ENCODE measurements around the gene ZNF664.

The ZNF664 gene

GRCh38 chr12:123972457-123973401 lies at the start of gene ZNF664, which contains the start of gene CCDC92:
TSS of gene ZNF664 (plus strand) at chr12:123973215. CDS start at chr12:124012145, 38,930 bp downstream.
TSS of gene CCDC92 (minus strand) at chr12:123972831. CDS start at chr12:123944305, 28,526 bp downstream.
- H3K4me3 ChIP-seq (ENCODE audit: low read depth, low read length), result peak within 1 kb of the TSS; percentile 94
- peaks cover 5% of the 10 kb centered on the region for H3K36me3 ChIP-seq (ENCODE audit: control insufficient read depth, insufficient read depth, low read length)
- peak within 1 kb of the TSS; percentile 45 for H3K9ac ChIP-seq (ENCODE audit: low read length)
- no peaks in the 10 kb centered on the region for H3K9me3 ChIP-seq (ENCODE audit: control insufficient read depth, insufficient read depth, low read depth, low read length)
- H3K27me3 ChIP-seq (ENCODE audit: control insufficient read depth, insufficient read depth, low read length), result peaks cover 68% of the 10 kb centered on the region
- peaks cover 4% of the 10 kb centered on the region for H3K4me1 ChIP-seq (ENCODE audit: control insufficient read depth, insufficient read depth, low read length)
- no peak within 1 kb of the TSS for H3K27ac ChIP-seq (ENCODE audit: low read depth, low read length)

- Histone ChIP-seq H3K27ac (ENCODE audit: low read depth, low read length) (no peak overlapping the region), H3K36me3 (ENCODE audit: control insufficient read depth, insufficient read depth, low read length) (no peaks in the 10 kb centered on the region), H3K9me3 (ENCODE audit: control insufficient read depth, insufficient read depth, low read depth, low read length) (no peaks in the 10 kb centered on the region), H3K9ac (ENCODE audit: low read length) (no peak overlapping the region), H3K27me3 (ENCODE audit: control insufficient read depth, insufficient read depth, low read length) (peaks cover 5% of the 10 kb centered on the region; the same call in 1 of the 2 replicates), H3K4me3 (ENCODE audit: low read depth, low read length) (no peak overlapping the region), H3K4me1 (ENCODE audit: control insufficient read depth, insufficient read depth, low read length) (no peaks in the 10 kb centered on the region)
These were observed 49.1 kb upstream of the ZNF664 start for GRCh38 chr12:123923927-123924326.

GRCh38 chr12:123924539-123924938 lies 48.5 kb upstream of the ZNF664 start:
- H3K9me3 ChIP-seq (ENCODE audit: control insufficient read depth, insufficient read depth, low read depth, low read length), result no peaks in the 10 kb centered on the region

GRCh38 chr12:123928274-123928865 lies 44.6 kb upstream of the ZNF664 start:
- H3K27me3 ChIP-seq (ENCODE audit: control insufficient read depth, insufficient read depth, low read length), result peaks cover 21% of the 10 kb centered on the region; the same call in 1 of the 2 replicates
- no peaks in the 10 kb centered on the region for H3K9me3 ChIP-seq (ENCODE audit: control insufficient read depth, insufficient read depth, low read depth, low read length)
- no peak overlapping the region for H3K4me3 ChIP-seq (ENCODE audit: low read depth, low read length)
- H3K4me1 ChIP-seq (ENCODE audit: control insufficient read depth, insufficient read depth, low read length), result no peaks in the 10 kb centered on the region
- no peaks in the 10 kb centered on the region for H3K36me3 ChIP-seq (ENCODE audit: control insufficient read depth, insufficient read depth, low read length)
- no peak overlapping the region for H3K9ac ChIP-seq (ENCODE audit: low read length)
- no peak overlapping the region for H3K27ac ChIP-seq (ENCODE audit: low read depth, low read length)

More at GRCh38 chr12:123924539-123924938, 48.5 kb upstream of the ZNF664 start:
- no peaks in the 10 kb centered on the region for H3K4me1 ChIP-seq (ENCODE audit: control insufficient read depth, insufficient read depth, low read length)
- H3K9ac ChIP-seq (ENCODE audit: low read length), result no peak overlapping the region
- H3K4me3 ChIP-seq (ENCODE audit: low read depth, low read length), result no peak overlapping the region
- H3K27me3 ChIP-seq (ENCODE audit: control insufficient read depth, insufficient read depth, low read length), result peaks cover 5% of the 10 kb centered on the region; the same call in 1 of the 2 replicates
- H3K27ac ChIP-seq (ENCODE audit: low read depth, low read length), result no peak overlapping the region
- no peaks in the 10 kb centered on the region for H3K36me3 ChIP-seq (ENCODE audit: control insufficient read depth, insufficient read depth, low read length)

- Histone ChIP-seq H3K9ac (ENCODE audit: low read length) (no peak overlapping the region), H3K27ac (ENCODE audit: low read depth, low read length) (no peak overlapping the region), H3K36me3 (ENCODE audit: control insufficient read depth, insufficient read depth, low read length) (no peaks in the 10 kb centered on the region), H3K27me3 (ENCODE audit: control insufficient read depth, insufficient read depth, low read length) (peaks cover 21% of the 10 kb centered on the region; the same call in 1 of the 2 replicates), H3K4me1 (ENCODE audit: control insufficient read depth, insufficient read depth, low read length) (no peaks in the 10 kb centered on the region), H3K4me3 (ENCODE audit: low read depth, low read length) (no peak overlapping the region), H3K9me3 (ENCODE audit: control insufficient read depth, insufficient read depth, low read depth, low read length) (no peaks in the 10 kb centered on the region)
These were observed 44.1 kb upstream of the ZNF664 start for GRCh38 chr12:123928897-123929296.

GRCh38 chr12:123929946-123930583 lies 43.0 kb upstream of the ZNF664 start:
- H3K9me3 ChIP-seq (ENCODE audit: control insufficient read depth, insufficient read depth, low read depth, low read length), result no peaks in the 10 kb centered on the region
- H3K9ac ChIP-seq (ENCODE audit: low read length), result no peak overlapping the region
- no peaks in the 10 kb centered on the region for H3K36me3 ChIP-seq (ENCODE audit: control insufficient read depth, insufficient read depth, low read length)
- H3K4me3 ChIP-seq (ENCODE audit: low read depth, low read length), result no peak overlapping the region
- no peak overlapping the region for H3K27ac ChIP-seq (ENCODE audit: low read depth, low read length)
- peaks cover 21% of the 10 kb centered on the region; the same call in 1 of the 2 replicates for H3K27me3 ChIP-seq (ENCODE audit: control insufficient read depth, insufficient read depth, low read length)
- no peaks in the 10 kb centered on the region for H3K4me1 ChIP-seq (ENCODE audit: control insufficient read depth, insufficient read depth, low read length)

- Histone ChIP-seq H3K9me3 (ENCODE audit: control insufficient read depth, insufficient read depth, low read depth, low read length) (no peaks in the 10 kb centered on the region), H3K36me3 (ENCODE audit: control insufficient read depth, insufficient read depth, low read length) (no peaks in the 10 kb centered on the region), H3K27ac (ENCODE audit: low read depth, low read length) (no peak overlapping the region), H3K27me3 (ENCODE audit: control insufficient read depth, insufficient read depth, low read length) (peaks cover 21% of the 10 kb centered on the region; the same call in 1 of the 2 replicates), H3K9ac (ENCODE audit: low read length) (no peak overlapping the region), H3K4me3 (ENCODE audit: low read depth, low read length) (no peak overlapping the region), H3K4me1 (ENCODE audit: control insufficient read depth, insufficient read depth, low read length) (no peaks in the 10 kb centered on the region)
These were observed 41.2 kb upstream of the ZNF664 start for GRCh38 chr12:123931686-123932321.

GRCh38 chr12:123933214-123933613 lies 39.8 kb upstream of the ZNF664 start:
- no peak overlapping the region for H3K9ac ChIP-seq (ENCODE audit: low read length)
- H3K9me3 ChIP-seq (ENCODE audit: control insufficient read depth, insufficient read depth, low read depth, low read length), result no peaks in the 10 kb centered on the region
- H3K36me3 ChIP-seq (ENCODE audit: control insufficient read depth, insufficient read depth, low read length), result no peaks in the 10 kb centered on the region
- peaks cover 16% of the 10 kb centered on the region; the same call in 1 of the 2 replicates for H3K27me3 ChIP-seq (ENCODE audit: control insufficient read depth, insufficient read depth, low read length)
- H3K4me3 ChIP-seq (ENCODE audit: low read depth, low read length), result no peak overlapping the region
- H3K27ac ChIP-seq (ENCODE audit: low read depth, low read length), result no peak overlapping the region
- peaks cover under 1% of the 10 kb centered on the region; the same call in 1 of the 2 replicates for H3K4me1 ChIP-seq (ENCODE audit: control insufficient read depth, insufficient read depth, low read length)

- Histone ChIP-seq H3K27ac (ENCODE audit: low read depth, low read length) (no peak overlapping the region), H3K9ac (ENCODE audit: low read length) (no peak overlapping the region), H3K27me3 (ENCODE audit: control insufficient read depth, insufficient read depth, low read length) (peaks cover 16% of the 10 kb centered on the region; the same call in 1 of the 2 replicates), H3K4me3 (ENCODE audit: low read depth, low read length) (no peak overlapping the region), H3K9me3 (ENCODE audit: control insufficient read depth, insufficient read depth, low read depth, low read length) (no peaks in the 10 kb centered on the region), H3K4me1 (ENCODE audit: control insufficient read depth, insufficient read depth, low read length) (peaks cover 5% of the 10 kb centered on the region; the same call in 1 of the 2 replicates), H3K36me3 (ENCODE audit: control insufficient read depth, insufficient read depth, low read length) (no peaks in the 10 kb centered on the region)
These were observed 38.9 kb upstream of the ZNF664 start for GRCh38 chr12:123934016-123934620.

GRCh38 chr12:123934829-123935228 lies 38.2 kb upstream of the ZNF664 start:
- Histone ChIP-seq H3K36me3 (ENCODE audit: control insufficient read depth, insufficient read depth, low read length) (no peaks in the 10 kb centered on the region), H3K27me3 (ENCODE audit: control insufficient read depth, insufficient read depth, low read length) (peaks cover 14% of the 10 kb centered on the region; the same call in 1 of the 2 replicates), H3K27ac (ENCODE audit: low read depth, low read length) (no peak overlapping the region), H3K4me3 (ENCODE audit: low read depth, low read length) (no peak overlapping the region), H3K4me1 (ENCODE audit: control insufficient read depth, insufficient read depth, low read length) (peaks cover 5% of the 10 kb centered on the region; the same call in 1 of the 2 replicates), H3K9me3 (ENCODE audit: control insufficient read depth, insufficient read depth, low read depth, low read length) (no peaks in the 10 kb centered on the region), H3K9ac (ENCODE audit: low read length) (no peak overlapping the region)
